HS-5 (cell line): Measurements from ENCODE around the gene ACSL1.
"Not testable (repeated sequence)": the region's sequence is repeated elsewhere in the genome, so short reads cannot be mapped to it uniquely, and the experiment has no call there.

Experiments used
- DNase-seq: peaks from one replicate; pipeline ENCODE4 v3.0.0-alpha.2; 2012; ENCODE audit warnings: low read depth

ACSL1 gene

GRCh38 chr4:184787766-184788503, 37.8 kb downstream of the ACSL1 start:
- no peak for DNase-seq

- no peak for DNase-seq
Measured at GRCh38 chr4:184785813-184786212, 40.0 kb downstream of the ACSL1 start.

GRCh38 chr4:184784628-184785257, 41.0 kb downstream of the ACSL1 start:
- DNase-seq: no peak

DNA sequence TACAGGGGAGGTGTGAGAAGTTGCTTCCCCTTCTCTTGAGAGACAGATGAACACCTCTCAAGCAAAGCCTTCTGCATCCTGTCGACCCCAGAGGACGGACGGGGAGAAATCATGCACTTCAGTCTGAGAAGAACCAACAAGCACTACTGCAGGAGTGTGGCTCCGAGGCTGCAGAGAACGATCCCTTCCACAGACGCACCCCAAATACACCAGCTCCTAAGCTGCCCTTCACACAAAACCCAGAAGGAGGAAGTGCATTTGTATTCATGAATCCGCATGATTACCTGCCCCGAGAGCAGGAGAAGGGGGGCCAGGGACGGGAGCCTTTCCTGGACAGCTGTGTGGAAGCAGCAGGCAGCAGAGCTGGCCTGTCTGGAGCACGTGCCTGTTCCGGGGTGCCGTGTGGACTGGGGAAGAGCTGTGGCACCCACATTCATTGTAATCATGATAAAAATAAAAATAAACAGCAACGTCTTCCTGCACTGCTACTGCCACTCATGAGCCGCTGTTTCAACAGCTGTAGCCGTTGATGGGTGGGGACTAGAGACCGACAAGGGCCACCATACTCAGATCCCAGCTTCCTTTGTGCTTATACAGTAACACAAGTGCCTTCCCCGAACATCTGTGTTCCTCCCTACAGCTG, 42.9 kb downstream of the ACSL1 start:
- DNase-seq: no peak

GRCh38 chr4:184779160-184779559, 46.6 kb downstream of the ACSL1 start:
- not testable (repeated sequence) for DNase-seq

DNA sequence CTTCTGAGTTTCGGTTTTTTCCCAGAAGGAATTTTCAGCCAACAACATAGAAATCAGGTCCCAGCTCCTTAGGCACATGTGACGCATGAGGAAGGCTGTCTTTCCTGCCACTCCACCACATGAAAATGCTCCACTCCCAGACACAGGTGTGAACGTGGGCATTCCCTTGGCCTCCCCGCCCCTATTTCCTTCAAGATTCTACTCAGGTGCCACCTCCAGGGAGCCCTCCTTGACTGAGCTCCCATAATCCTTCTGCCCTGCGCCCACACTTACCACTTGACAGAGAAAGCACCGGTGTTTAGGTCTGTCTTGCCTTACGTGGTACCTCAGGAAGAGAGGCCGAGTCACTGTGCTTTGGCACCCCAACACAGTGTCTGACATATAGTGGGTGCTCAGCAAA, 47.4 kb downstream of the ACSL1 start:
- DNase-seq: no peak

- DNase-seq: no peak
Measured at GRCh38 chr4:184776821-184777220, 48.9 kb downstream of the ACSL1 start.

DNA sequence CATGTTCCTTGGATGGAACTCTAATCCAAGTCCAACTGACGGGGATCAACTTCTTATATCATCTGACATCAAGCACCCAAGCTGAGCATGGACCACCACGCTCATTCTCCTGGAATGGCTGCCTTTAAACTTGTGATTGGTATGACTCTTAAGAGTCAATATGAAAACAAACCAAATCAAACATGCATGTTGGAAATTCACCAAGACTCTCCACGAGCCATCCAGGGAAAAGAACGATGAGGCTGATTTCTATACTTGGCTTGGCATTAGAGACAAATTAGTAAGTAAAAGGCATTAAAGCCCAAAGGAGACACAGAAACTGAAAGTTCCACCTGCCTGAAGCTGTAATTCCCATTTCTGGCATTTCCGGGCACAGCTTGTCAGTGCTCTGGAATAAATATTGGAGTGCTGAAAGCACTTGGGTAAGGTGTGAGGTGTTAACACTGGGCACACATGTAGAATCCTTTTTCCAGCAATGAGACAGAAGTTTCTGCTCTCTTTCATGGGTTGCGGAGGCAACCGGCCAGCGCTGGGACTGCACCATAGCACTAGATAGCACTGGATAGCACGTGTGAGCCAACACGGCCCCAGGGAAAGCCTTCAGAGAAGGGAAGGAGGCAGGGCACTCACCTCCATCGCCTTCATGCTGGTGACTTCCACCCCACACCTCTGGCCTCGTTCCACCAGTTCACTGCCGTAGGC, 49.8 kb downstream of the ACSL1 start:
- no peak for DNase-seq

DNA sequence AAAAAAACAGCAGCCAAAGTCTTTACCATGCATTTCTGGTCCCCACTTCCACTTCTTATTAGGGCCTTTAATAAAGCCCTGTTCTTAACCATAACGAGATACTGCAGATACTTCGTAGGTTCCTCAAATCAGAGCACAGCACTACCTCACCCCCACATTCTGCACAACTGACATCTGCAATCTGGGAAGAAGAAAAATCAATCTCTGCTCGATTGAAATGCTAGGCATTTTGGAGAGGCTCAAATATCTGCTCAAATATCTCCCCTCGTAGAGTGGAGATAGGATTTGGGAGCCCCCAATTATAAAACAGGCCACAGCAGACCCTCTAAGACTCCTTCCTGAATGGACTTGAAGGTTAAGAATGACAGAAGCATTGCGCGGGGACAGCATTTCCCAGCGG, 51.6 kb downstream of the ACSL1 start:
- no peak for DNase-seq

DNA sequence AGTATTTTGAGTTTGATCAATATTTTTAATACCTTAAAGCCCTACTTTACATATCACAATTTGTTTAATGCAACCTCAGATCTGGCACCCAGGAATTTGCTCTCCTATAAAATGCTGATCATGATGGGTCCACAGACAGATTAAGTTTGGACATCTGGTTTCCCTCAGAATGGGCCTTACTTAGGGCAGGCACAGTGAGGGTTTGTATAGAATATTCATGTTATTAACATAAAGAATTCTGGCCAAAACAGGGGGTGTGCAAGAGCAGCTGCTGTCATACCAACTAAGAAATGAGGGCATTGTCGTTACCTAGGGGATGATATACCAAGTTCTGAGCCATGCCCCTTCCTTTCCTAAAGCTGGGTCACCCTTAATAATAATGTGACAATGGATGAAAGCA, 54.4 kb downstream of the ACSL1 start:
- no peak for DNase-seq

DNA sequence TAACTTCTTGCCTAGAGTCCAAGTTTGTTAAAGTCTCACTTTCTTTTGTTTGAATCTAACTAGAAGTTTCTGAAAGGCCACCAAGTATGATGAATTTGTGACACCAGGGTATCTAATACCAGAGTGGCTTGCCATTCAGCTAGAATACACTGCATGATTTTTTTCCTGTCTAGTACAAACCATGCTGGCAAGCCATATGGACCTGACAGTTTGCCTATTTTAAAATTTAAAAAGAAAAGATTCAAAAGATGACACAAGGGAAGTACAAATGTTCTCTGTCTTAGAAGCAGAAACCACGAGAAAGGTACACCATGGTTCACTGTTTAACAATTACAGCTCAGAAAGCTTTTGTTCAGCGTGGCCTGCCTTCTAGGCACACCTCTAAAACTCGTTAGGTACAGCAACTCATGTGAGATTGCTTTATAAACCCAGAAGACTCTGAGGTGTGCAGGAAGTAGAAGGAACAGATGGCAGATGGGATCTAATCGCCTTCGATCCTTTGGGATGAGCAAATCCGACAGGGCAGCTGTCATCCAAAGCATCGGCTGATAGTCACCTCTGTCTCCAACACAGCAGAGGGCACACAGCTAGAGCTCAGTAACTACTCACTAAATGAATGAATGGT, 56.5 kb downstream of the ACSL1 start:
- DNase-seq: no peak

- no peak for DNase-seq
Measured at GRCh38 chr4:184768296-184768695, 57.5 kb downstream of the ACSL1 start.

DNA sequence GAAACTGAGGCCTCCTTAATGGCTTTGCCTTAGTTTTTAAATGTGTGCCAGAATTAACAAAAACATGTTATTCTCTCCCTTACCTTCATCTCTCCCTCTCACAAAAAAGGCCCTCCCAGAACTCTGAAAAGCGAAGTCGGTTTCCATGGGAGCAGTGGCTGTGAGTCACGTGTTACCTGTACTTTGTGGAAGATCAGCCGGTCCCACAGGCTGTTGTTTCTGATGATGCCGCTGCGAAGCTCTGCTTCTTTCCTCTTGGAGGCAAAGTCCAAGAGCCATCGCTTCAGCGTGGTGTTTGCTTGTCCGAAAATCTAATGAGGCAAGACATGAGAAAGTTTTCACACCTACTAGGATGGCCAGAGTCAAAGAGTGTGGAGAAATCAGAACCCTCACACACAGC, 59.3 kb downstream of the ACSL1 start:
- DNase-seq: no peak

- no peak for DNase-seq
Measured at GRCh38 chr4:184765473-184766340, 60.1 kb downstream of the ACSL1 start.

GRCh38 chr4:184764601-184765000, 61.2 kb downstream of the ACSL1 start:
- no peak for DNase-seq

- DNase-seq: no peak
Measured at GRCh38 chr4:184763150-184763780, 62.5 kb downstream of the ACSL1 start.

DNA sequence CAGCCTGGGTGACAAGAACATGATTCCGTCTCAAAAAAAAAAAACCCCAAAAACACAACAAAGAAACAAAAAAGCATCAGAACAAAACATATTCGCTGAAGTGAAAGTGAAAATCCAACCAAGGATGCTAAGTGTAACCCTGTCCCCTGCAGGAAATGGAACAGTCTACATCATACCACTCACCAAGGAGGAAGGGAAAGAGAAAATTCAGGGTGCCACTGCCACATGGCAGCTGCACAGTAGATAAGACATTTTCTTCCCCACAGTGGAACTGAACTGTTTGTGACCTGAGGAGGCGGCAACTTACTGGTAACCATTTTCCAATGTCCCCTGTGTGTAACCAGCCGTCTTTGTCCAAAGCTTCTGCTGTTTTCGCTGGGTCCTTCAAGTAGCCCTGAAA, 63.7 kb downstream of the ACSL1 start:
- DNase-seq: no peak

- no peak for DNase-seq
Measured at GRCh38 chr4:184760681-184761080, 65.1 kb downstream of the ACSL1 start.

GRCh38 chr4:184757810-184758209, 68.0 kb downstream of the ACSL1 start:
- DNase-seq: no peak

- DNase-seq: no peak
Measured at GRCh38 chr4:184756399-184756798, 69.4 kb downstream of the ACSL1 start.

- no peak for DNase-seq
Measured at GRCh38 chr4:184755278-184755677, 70.5 kb downstream of the ACSL1 start.
